ENCODE data around the gene CASP5.
"Not testable (repeated sequence)": the region's sequence is repeated elsewhere in the genome, so short reads cannot be mapped to it uniquely, and the experiment has no call there.

The CASP5 gene

GRCh38 chr11:105000797-105001196 lies 22.2 kb downstream of the CASP5 start:
- Histone ChIP-seq H3K27me3 (ENCODE audit: control insufficient read depth in 2 of 2, insufficient read depth in 2 of 2, low read length in 2 of 2) (no peaks in the 10 kb centered on the region), H3K9ac (ENCODE audit: low read depth in 1 of 2, low read length in 2 of 2) (no peak overlapping the region), H3K9me3 (ENCODE audit: control insufficient read depth in 2 of 2, low read length in 2 of 2) (no peaks in the 10 kb centered on the region), H3K4me1 (ENCODE audit: control insufficient read depth in 2 of 2, insufficient read depth in 2 of 2, low read length in 2 of 2) (no peaks in the 10 kb centered on the region), H3K36me3 (ENCODE audit: control insufficient read depth in 2 of 2, insufficient read depth in 2 of 2, low read length in 2 of 2) (peaks cover 0 to 3% of the 10 kb centered on the region in 2 donors), H3K4me3 (ENCODE audit: low read length in 2 of 2) (no peak overlapping the region), H3K27ac (ENCODE audit: low read depth in 2 of 2, low read length in 2 of 2) (no peak overlapping the region)

- Histone ChIP-seq H3K27ac (ENCODE audit: low read depth in 2 of 2, low read length in 2 of 2) (no peak overlapping the region), H3K9ac (ENCODE audit: low read depth in 1 of 2, low read length in 2 of 2) (no peak overlapping the region), H3K9me3 (ENCODE audit: control insufficient read depth in 2 of 2, low read length in 2 of 2) (no peaks in the 10 kb centered on the region), H3K4me3 (ENCODE audit: low read length in 2 of 2) (no peak overlapping the region), H3K36me3 (ENCODE audit: control insufficient read depth in 2 of 2, insufficient read depth in 2 of 2, low read length in 2 of 2) (peaks cover 0 to 3% of the 10 kb centered on the region in 2 donors), H3K4me1 (ENCODE audit: control insufficient read depth in 2 of 2, insufficient read depth in 2 of 2, low read length in 2 of 2) (no peaks in the 10 kb centered on the region), H3K27me3 (ENCODE audit: control insufficient read depth in 2 of 2, insufficient read depth in 2 of 2, low read length in 2 of 2) (no peaks in the 10 kb centered on the region)
These were observed 22.8 kb downstream of the CASP5 start for GRCh38 chr11:105000167-105000566.

- Histone ChIP-seq H3K36me3 (ENCODE audit: control insufficient read depth in 2 of 2, insufficient read depth in 2 of 2, low read length in 2 of 2) (peaks cover 0 to 3% of the 10 kb centered on the region in 2 donors), H3K27me3 (ENCODE audit: control insufficient read depth in 2 of 2, insufficient read depth in 2 of 2, low read length in 2 of 2) (no peaks in the 10 kb centered on the region), H3K27ac (ENCODE audit: low read depth in 2 of 2, low read length in 2 of 2) (no peak overlapping the region), H3K4me3 (ENCODE audit: low read length in 2 of 2) (no peak overlapping the region), H3K9me3 (ENCODE audit: control insufficient read depth in 2 of 2, low read length in 2 of 2) (no peaks in the 10 kb centered on the region), H3K9ac (ENCODE audit: low read depth in 1 of 2, low read length in 2 of 2) (no peak overlapping the region), H3K4me1 (ENCODE audit: control insufficient read depth in 2 of 2, insufficient read depth in 2 of 2, low read length in 2 of 2) (no peaks in the 10 kb centered on the region)
These were observed 23.2 kb downstream of the CASP5 start for GRCh38 chr11:104999721-105000120.

GRCh38 chr11:104997288-104997687 lies 25.7 kb downstream of the CASP5 start:
- H3K27me3 ChIP-seq (ENCODE audit: control insufficient read depth in 2 of 2, insufficient read depth in 2 of 2, low read length in 2 of 2), result no peaks in the 10 kb centered on the region
- no peak overlapping the region for H3K27ac ChIP-seq (ENCODE audit: low read depth in 2 of 2, low read length in 2 of 2)
- H3K36me3 ChIP-seq (ENCODE audit: control insufficient read depth in 2 of 2, insufficient read depth in 2 of 2, low read length in 2 of 2), result peaks cover 0 to 3% of the 10 kb centered on the region in 2 donors
- H3K9me3 ChIP-seq (ENCODE audit: control insufficient read depth in 2 of 2, low read length in 2 of 2), result no peaks in the 10 kb centered on the region
- no peak overlapping the region for H3K4me3 ChIP-seq (ENCODE audit: low read length in 2 of 2)
- H3K9ac ChIP-seq (ENCODE audit: low read depth in 1 of 2, low read length in 2 of 2), result no peak overlapping the region
- no peaks in the 10 kb centered on the region for H3K4me1 ChIP-seq (ENCODE audit: control insufficient read depth in 2 of 2, insufficient read depth in 2 of 2, low read length in 2 of 2)

GRCh38 chr11:104995001-104995408 lies 28.0 kb downstream of the CASP5 start:
- Histone ChIP-seq H3K36me3 (ENCODE audit: control insufficient read depth in 2 of 2, insufficient read depth in 2 of 2, low read length in 2 of 2) (peaks cover 0 to 3% of the 10 kb centered on the region in 2 donors), H3K9ac (ENCODE audit: low read depth in 1 of 2, low read length in 2 of 2) (no peak overlapping the region), H3K27me3 (ENCODE audit: control insufficient read depth in 2 of 2, insufficient read depth in 2 of 2, low read length in 2 of 2) (no peaks in the 10 kb centered on the region), H3K4me1 (ENCODE audit: control insufficient read depth in 2 of 2, insufficient read depth in 2 of 2, low read length in 2 of 2) (no peaks in the 10 kb centered on the region), H3K27ac (ENCODE audit: low read depth in 2 of 2, low read length in 2 of 2) (no peak overlapping the region), H3K9me3 (ENCODE audit: control insufficient read depth in 2 of 2, low read length in 2 of 2) (no peaks in the 10 kb centered on the region), H3K4me3 (ENCODE audit: low read length in 2 of 2) (no peak overlapping the region)

- H3K9ac ChIP-seq (ENCODE audit: low read depth in 1 of 2, low read length in 2 of 2), result no peak overlapping the region
- no peaks in the 10 kb centered on the region for H3K27me3 ChIP-seq (ENCODE audit: control insufficient read depth in 2 of 2, insufficient read depth in 2 of 2, low read length in 2 of 2)
- H3K27ac ChIP-seq (ENCODE audit: low read depth in 2 of 2, low read length in 2 of 2), result no peak overlapping the region
- no peaks in the 10 kb centered on the region for H3K9me3 ChIP-seq (ENCODE audit: control insufficient read depth in 2 of 2, low read length in 2 of 2)
- no peak overlapping the region for H3K4me3 ChIP-seq (ENCODE audit: low read length in 2 of 2)
- no peaks in the 10 kb centered on the region for H3K36me3 ChIP-seq (ENCODE audit: control insufficient read depth in 2 of 2, insufficient read depth in 2 of 2, low read length in 2 of 2)
- no peaks in the 10 kb centered on the region for H3K4me1 ChIP-seq (ENCODE audit: control insufficient read depth in 2 of 2, insufficient read depth in 2 of 2, low read length in 2 of 2)
These were observed 30.2 kb downstream of the CASP5 start for GRCh38 chr11:104992781-104993180.

- Histone ChIP-seq H3K27me3 (ENCODE audit: control insufficient read depth in 2 of 2, insufficient read depth in 2 of 2, low read length in 2 of 2) (no peaks in the 10 kb centered on the region), H3K27ac (ENCODE audit: low read depth in 2 of 2, low read length in 2 of 2) (no peak overlapping the region), H3K4me3 (ENCODE audit: low read length in 2 of 2) (no peak overlapping the region), H3K9ac (ENCODE audit: low read depth in 1 of 2, low read length in 2 of 2) (no peak overlapping the region), H3K36me3 (ENCODE audit: control insufficient read depth in 2 of 2, insufficient read depth in 2 of 2, low read length in 2 of 2) (no peaks in the 10 kb centered on the region), H3K9me3 (ENCODE audit: control insufficient read depth in 2 of 2, low read length in 2 of 2) (no peaks in the 10 kb centered on the region), H3K4me1 (ENCODE audit: control insufficient read depth in 2 of 2, insufficient read depth in 2 of 2, low read length in 2 of 2) (no peaks in the 10 kb centered on the region)
These were observed 31.0 kb downstream of the CASP5 start for GRCh38 chr11:104991994-104992393.

- Histone ChIP-seq H3K4me3 (ENCODE audit: low read length in 2 of 2) (no peak overlapping the region), H3K9ac (ENCODE audit: low read depth in 1 of 2, low read length in 2 of 2) (no peak overlapping the region), H3K9me3 (ENCODE audit: control insufficient read depth in 2 of 2, low read length in 2 of 2) (no peaks in the 10 kb centered on the region), H3K4me1 (ENCODE audit: control insufficient read depth in 2 of 2, insufficient read depth in 2 of 2, low read length in 2 of 2) (no peaks in the 10 kb centered on the region), H3K36me3 (ENCODE audit: control insufficient read depth in 2 of 2, insufficient read depth in 2 of 2, low read length in 2 of 2) (no peaks in the 10 kb centered on the region), H3K27me3 (ENCODE audit: control insufficient read depth in 2 of 2, insufficient read depth in 2 of 2, low read length in 2 of 2) (no peaks in the 10 kb centered on the region), H3K27ac (ENCODE audit: low read depth in 2 of 2, low read length in 2 of 2) (no peak overlapping the region)
These were observed 38.2 kb downstream of the CASP5 start for GRCh38 chr11:104984808-104985207.

- H3K9me3 ChIP-seq (ENCODE audit: control insufficient read depth in 2 of 2, low read length in 2 of 2), result no peaks in the 10 kb centered on the region
- no peaks in the 10 kb centered on the region for H3K36me3 ChIP-seq (ENCODE audit: control insufficient read depth in 2 of 2, insufficient read depth in 2 of 2, low read length in 2 of 2)
- no peak overlapping the region for H3K9ac ChIP-seq (ENCODE audit: low read depth in 1 of 2, low read length in 2 of 2)
These were observed 43.1 kb downstream of the CASP5 start for GRCh38 chr11:104979839-104980238.

GRCh38 chr11:104973616-104974015 lies 49.4 kb downstream of the CASP5 start:
- Histone ChIP-seq H3K9ac (ENCODE audit: low read depth in 1 of 2, low read length in 2 of 2) (no peak overlapping the region), H3K4me1 (ENCODE audit: control insufficient read depth in 2 of 2, insufficient read depth in 2 of 2, low read length in 2 of 2) (peaks cover 5% of the 10 kb centered on the region in 2 donors), H3K36me3 (ENCODE audit: control insufficient read depth in 2 of 2, insufficient read depth in 2 of 2, low read length in 2 of 2) (no peaks in the 10 kb centered on the region), H3K4me3 (ENCODE audit: low read length in 2 of 2) (no peak overlapping the region), H3K9me3 (ENCODE audit: control insufficient read depth in 2 of 2, low read length in 2 of 2) (no peaks in the 10 kb centered on the region), H3K27ac (ENCODE audit: low read depth in 2 of 2, low read length in 2 of 2) (no peak overlapping the region), H3K27me3 (ENCODE audit: control insufficient read depth in 2 of 2, insufficient read depth in 2 of 2, low read length in 2 of 2) (no peaks in the 10 kb centered on the region)

More at GRCh38 chr11:104979839-104980238, 43.1 kb downstream of the CASP5 start:
- H3K27ac ChIP-seq (ENCODE audit: low read depth in 2 of 2, low read length in 2 of 2), result no peak overlapping the region
- no peak overlapping the region for H3K4me3 ChIP-seq (ENCODE audit: low read length in 2 of 2)
- no peaks in the 10 kb centered on the region for H3K27me3 ChIP-seq (ENCODE audit: control insufficient read depth in 2 of 2, insufficient read depth in 2 of 2, low read length in 2 of 2)
- H3K4me1 ChIP-seq (ENCODE audit: control insufficient read depth in 2 of 2, insufficient read depth in 2 of 2, low read length in 2 of 2), result no peaks in the 10 kb centered on the region

- not testable (repeated sequence) for H3K27ac ChIP-seq (ENCODE audit: low read depth in 2 of 2, low read length in 2 of 2); H3K9me3 ChIP-seq (ENCODE audit: control insufficient read depth in 2 of 2, low read length in 2 of 2); H3K4me3 ChIP-seq (ENCODE audit: low read length in 2 of 2); H3K27me3 ChIP-seq (ENCODE audit: control insufficient read depth in 2 of 2, insufficient read depth in 2 of 2, low read length in 2 of 2); H3K9ac ChIP-seq (ENCODE audit: low read depth in 1 of 2, low read length in 2 of 2); H3K4me1 ChIP-seq (ENCODE audit: control insufficient read depth in 2 of 2, insufficient read depth in 2 of 2, low read length in 2 of 2); H3K36me3 ChIP-seq (ENCODE audit: control insufficient read depth in 2 of 2, insufficient read depth in 2 of 2, low read length in 2 of 2)
These were observed 50.0 kb downstream of the CASP5 start for GRCh38 chr11:104972924-104973323.
